GM10248 (cell line): ENCODE measurements around the gene CAMKMT.
A peak's percentile ranks its signal among the peaks of the same experiment; 100 is the strongest.

ENCODE experiments used
- CTCF ChIA-PET: fragments of 300-600 bp; sonication (Branson Sonifier 250); formaldehyde crosslinking; extraction: SDS; loops from one replicate; lab custom pipeline; 2021; ENCODE audit warnings: antibody characterized with exemption; lab: Yijun Ruan, JAX
- POLR2A ChIA-PET: fragments of 350-650 bp; sonication (Branson Sonifier 250); formaldehyde crosslinking; extraction: SDS; loops from one replicate; lab custom pipeline; 2020; ENCODE audit warnings: antibody characterized with exemption; lab: Yijun Ruan, JAX
- DNase-seq: peaks from one replicate; pipeline ENCODE4 v3.0.0; 2012; ENCODE audit errors: extremely low spot score
- TF ChIP-seq, protein P1 (sequence below): IDR thresholded peaks from 2 replicates; pipeline ENCODE4 v1.5.1; 2012; ENCODE audit warnings: mild to moderate bottlenecking, low read depth; ENCODE audit errors: extremely low read depth, missing control alignments, control extremely low read depth

Gene CAMKMT

DNA sequence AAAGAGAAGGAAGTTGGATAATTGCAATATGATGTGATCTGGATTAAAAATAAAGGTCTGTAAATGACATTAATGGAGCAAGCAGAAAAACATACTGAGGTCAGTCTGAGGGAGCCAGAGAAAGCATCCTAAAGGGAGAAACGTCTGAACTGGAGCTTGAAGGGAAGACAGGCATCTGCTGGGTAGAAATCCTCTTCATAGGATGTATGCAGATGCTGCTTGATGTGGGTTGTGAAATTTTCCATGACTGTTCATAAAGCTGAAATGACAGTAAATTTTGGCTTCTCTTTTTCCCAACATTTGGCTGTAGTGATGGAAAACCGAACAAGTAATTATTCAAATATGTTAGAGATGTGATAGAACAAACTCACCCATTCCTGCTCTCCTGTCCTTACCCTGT, 287.6 kb downstream of the CAMKMT start:
- POLR2A ChIA-PET = no interaction called here
- DNase-seq = no peak
- TF ChIP-seq, protein P1, sequence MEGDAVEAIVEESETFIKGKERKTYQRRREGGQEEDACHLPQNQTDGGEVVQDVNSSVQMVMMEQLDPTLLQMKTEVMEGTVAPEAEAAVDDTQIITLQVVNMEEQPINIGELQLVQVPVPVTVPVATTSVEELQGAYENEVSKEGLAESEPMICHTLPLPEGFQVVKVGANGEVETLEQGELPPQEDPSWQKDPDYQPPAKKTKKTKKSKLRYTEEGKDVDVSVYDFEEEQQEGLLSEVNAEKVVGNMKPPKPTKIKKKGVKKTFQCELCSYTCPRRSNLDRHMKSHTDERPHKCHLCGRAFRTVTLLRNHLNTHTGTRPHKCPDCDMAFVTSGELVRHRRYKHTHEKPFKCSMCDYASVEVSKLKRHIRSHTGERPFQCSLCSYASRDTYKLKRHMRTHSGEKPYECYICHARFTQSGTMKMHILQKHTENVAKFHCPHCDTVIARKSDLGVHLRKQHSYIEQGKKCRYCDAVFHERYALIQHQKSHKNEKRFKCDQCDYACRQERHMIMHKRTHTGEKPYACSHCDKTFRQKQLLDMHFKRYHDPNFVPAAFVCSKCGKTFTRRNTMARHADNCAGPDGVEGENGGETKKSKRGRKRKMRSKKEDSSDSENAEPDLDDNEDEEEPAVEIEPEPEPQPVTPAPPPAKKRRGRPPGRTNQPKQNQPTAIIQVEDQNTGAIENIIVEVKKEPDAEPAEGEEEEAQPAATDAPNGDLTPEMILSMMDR = no peak
- CTCF ChIA-PET = interaction anchor here (1.4 kb wide), 1 partner anchor 10 kb away, joined by 3 read pairs; no protein-coding TSS in a partner anchor

DNA sequence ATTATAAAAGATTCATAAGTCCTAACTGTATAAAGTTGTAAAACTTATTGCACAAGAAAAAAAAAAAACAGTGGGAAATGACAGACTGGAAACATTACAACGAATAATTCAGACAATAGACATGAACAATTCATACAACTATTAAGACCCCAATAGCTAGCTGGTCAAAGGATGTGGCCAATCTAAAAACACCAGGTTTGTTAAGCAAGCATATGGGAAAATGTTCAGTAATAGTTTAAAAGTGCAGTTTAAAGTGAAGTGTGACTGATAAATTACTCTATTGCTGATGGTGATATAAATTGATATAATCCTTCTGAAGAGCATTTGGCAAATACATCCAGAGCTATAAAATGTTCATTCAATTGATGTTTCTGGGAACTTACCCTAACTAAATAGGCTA, 289.0 kb downstream of the CAMKMT start:
- DNase-seq = no peak
- TF ChIP-seq, protein P1 = no peak
- POLR2A ChIA-PET = no interaction called here
- CTCF ChIA-PET = interaction anchor here (2.0 kb wide), 1 partner anchor 171 kb away, joined by 4 read pairs; no protein-coding TSS in a partner anchor

DNA sequence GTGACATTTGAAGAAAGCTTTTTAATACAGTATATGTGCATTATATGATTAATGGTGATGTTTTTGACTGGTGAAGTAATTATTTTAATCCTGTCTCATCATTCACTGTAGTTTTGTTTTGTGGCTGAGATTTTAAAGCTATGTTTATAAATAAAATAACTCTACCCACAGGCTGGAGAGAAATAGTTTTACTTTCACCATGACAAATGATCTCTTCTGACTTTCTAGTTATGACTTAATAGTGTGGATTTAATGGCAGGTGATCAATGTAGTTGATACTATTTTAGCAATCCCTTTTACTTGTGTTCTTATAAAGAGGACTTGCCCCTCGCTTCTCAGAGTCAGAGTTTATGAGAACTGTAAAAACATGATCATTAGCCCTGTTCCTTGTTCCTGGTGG, 290.2 kb downstream of the CAMKMT start:
- POLR2A ChIA-PET = no interaction called here
- DNase-seq = peak; percentile 19
- CTCF ChIA-PET = interaction anchor here (1.8 to 2.3 kb wide), 3 partner anchors 10 to 173 kb away, joined by 4 to 10 read pairs (median 6); no protein-coding TSS in a partner anchor
- TF ChIP-seq, protein P1 = no peak

DNA sequence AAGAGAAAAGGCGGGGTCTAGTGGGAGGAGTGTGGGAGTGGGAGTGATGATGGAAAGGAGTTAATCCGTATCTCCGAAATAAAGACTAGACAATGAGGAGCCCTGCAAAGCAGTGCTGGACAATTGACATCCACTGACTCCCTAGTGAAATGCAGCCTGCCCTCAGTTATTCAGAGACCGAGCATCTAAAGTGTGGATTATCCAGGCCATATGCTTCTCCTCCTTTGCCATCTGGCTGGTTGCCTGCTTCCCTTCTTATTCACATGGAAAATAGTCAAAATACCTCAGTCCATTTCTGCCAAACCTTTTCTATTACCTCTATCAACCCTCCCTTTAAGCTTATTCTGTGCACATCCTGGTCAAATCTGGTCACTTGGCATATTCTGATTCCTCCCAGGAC, 291.0 kb downstream of the CAMKMT start:
- ChIA-PET POLR2A (no interaction called here), CTCF (interaction anchor here (1.2 to 2.3 kb wide), 3 partner anchors 11 to 173 kb away, joined by 3 to 10 read pairs (median 6); no protein-coding TSS in a partner anchor)
- no peak for DNase-seq
- TF ChIP-seq, protein P1 = no peak

DNA sequence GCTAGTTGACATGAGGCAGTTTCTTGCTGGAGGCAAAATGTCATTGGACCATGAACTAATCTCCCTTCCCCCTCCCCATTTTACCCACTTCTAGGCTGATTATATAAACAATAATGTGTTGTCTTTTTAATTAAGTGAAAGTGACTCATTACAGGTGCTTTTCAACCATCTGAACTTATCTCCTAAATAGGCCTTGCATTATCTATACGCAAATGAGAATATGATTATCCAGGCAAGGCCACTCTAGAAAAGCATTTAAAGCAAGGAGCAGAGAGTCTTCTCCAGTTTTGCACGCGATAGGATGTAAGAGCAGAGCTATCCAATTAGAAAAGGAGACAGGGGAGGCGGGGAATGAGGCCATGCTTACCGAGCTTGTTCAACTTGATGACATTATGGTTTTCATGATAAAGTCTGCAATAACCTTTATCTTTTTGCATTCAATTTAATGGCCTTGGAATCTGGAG, 293.7 kb downstream of the CAMKMT start:
- no peak for DNase-seq
- POLR2A ChIA-PET = no interaction called here
- TF ChIP-seq, protein P1 = no peak
- CTCF ChIA-PET = interaction anchor here (0.8 to 1.0 kb wide), 2 partner anchors 8 to 15 kb away, joined by 3 read pairs; no protein-coding TSS in a partner anchor

DNA sequence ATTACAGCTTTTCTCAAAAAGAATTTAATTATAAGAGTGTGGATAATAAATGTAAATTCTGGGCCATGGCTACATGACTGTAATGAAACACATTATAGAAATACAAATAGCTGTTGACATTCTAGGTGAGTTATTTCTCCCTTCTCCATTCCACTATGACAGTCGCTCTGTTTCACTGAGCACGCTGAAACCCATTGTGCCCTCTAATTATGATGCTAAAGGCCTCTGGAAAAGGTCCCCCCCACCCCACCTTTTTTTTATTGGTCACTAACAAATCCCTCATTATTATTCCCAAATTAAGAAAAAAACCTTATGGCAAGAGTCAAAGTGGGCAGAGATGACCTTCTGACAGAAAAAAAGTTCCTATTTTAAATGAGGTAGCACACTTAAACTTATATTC, 294.7 kb downstream of the CAMKMT start:
- ChIA-PET CTCF (no interaction called here), POLR2A (no interaction called here)

More for the DNA sequence above, 294.7 kb downstream of the CAMKMT start:
- TF ChIP-seq, protein P1 = no peak
- no peak for DNase-seq
